ENCODE measurements around the gene ABLIM3.

ABLIM3 gene

GRCh38 chr5:149198148-149198547 lies 56.9 kb downstream of the ABLIM3 start:
- no peaks in the 10 kb centered on the region for H3K4me1 ChIP-seq
- no peak overlapping the region for H2AFZ ChIP-seq
- H3K9me3 ChIP-seq (ENCODE audit: control insufficient read depth, low read length): no peaks in the 10 kb centered on the region
- H3K4me2 ChIP-seq (ENCODE audit: low read length): no peak overlapping the region
- H3K4me3 ChIP-seq (ENCODE audit: low read depth, low read length): no peak overlapping the region
- no peaks in the 10 kb centered on the region for H3K27me3 ChIP-seq (ENCODE audit: control insufficient read depth, insufficient read depth, low read length)
- H3K27ac ChIP-seq: no peak overlapping the region
- no peak overlapping the region for H3K9ac ChIP-seq
- no peaks in the 10 kb centered on the region for H3K79me2 ChIP-seq
- no peak for TF ChIP-seq CTCF (IDR thresholded peaks at IDR 0.05)
- H3K36me3 ChIP-seq (ENCODE audit: control insufficient read depth, insufficient read depth, low read length): no peaks in the 10 kb centered on the region

GRCh38 chr5:149200355-149200754 lies 59.1 kb downstream of the ABLIM3 start:
- Histone ChIP-seq H3K4me3 (ENCODE audit: low read depth, low read length) (no peak overlapping the region), H3K4me1 (no peaks in the 10 kb centered on the region), H3K9me3 (ENCODE audit: control insufficient read depth, low read length) (no peaks in the 10 kb centered on the region), H3K27me3 (ENCODE audit: control insufficient read depth, insufficient read depth, low read length) (no peaks in the 10 kb centered on the region), H3K4me2 (ENCODE audit: low read length) (no peak overlapping the region), H3K9ac (no peak overlapping the region), H3K79me2 (no peaks in the 10 kb centered on the region), H3K27ac (no peak overlapping the region), H3K36me3 (ENCODE audit: control insufficient read depth, insufficient read depth, low read length) (no peaks in the 10 kb centered on the region), H2AFZ (no peak overlapping the region)
- no peak for TF ChIP-seq CTCF (IDR thresholded peaks at IDR 0.05)

- Histone ChIP-seq H3K4me1 (peaks cover under 1% of the 10 kb centered on the region), H3K36me3 (ENCODE audit: control insufficient read depth, insufficient read depth, low read length) (no peaks in the 10 kb centered on the region), H3K9ac (no peak overlapping the region), H3K79me2 (no peaks in the 10 kb centered on the region), H3K4me3 (ENCODE audit: low read depth, low read length) (no peak overlapping the region), H3K9me3 (ENCODE audit: control insufficient read depth, low read length) (no peaks in the 10 kb centered on the region), H3K27ac (no peak overlapping the region), H3K4me2 (ENCODE audit: low read length) (no peak overlapping the region), H3K27me3 (ENCODE audit: control insufficient read depth, insufficient read depth, low read length) (no peaks in the 10 kb centered on the region), H2AFZ (no peak overlapping the region)
- no peak for TF ChIP-seq CTCF (IDR thresholded peaks at IDR 0.05)
Observed at GRCh38 chr5:149201121-149201637, 59.9 kb downstream of the ABLIM3 start.

- no peaks in the 10 kb centered on the region for H3K36me3 ChIP-seq (ENCODE audit: control insufficient read depth, insufficient read depth, low read length)
- no peaks in the 10 kb centered on the region for H3K79me2 ChIP-seq
- H3K27me3 ChIP-seq (ENCODE audit: control insufficient read depth, insufficient read depth, low read length): no peaks in the 10 kb centered on the region
- H2AFZ ChIP-seq: no peak overlapping the region
- no peak overlapping the region for H3K4me3 ChIP-seq (ENCODE audit: low read depth, low read length)
- no peak overlapping the region for H3K4me2 ChIP-seq (ENCODE audit: low read length)
- no peak overlapping the region for H3K27ac ChIP-seq
- peaks cover 10% of the 10 kb centered on the region for H3K4me1 ChIP-seq
- no peaks in the 10 kb centered on the region for H3K9me3 ChIP-seq (ENCODE audit: control insufficient read depth, low read length)
- no peak for TF ChIP-seq CTCF (IDR thresholded peaks at IDR 0.05)
- no peak overlapping the region for H3K9ac ChIP-seq
Observed at GRCh38 chr5:149202910-149203451, 61.7 kb downstream of the ABLIM3 start.

GRCh38 chr5:149203921-149204441 lies 62.7 kb downstream of the ABLIM3 start:
- Histone ChIP-seq H3K4me2 (ENCODE audit: low read length) (no peak overlapping the region), H3K4me3 (ENCODE audit: low read depth, low read length) (no peak overlapping the region), H3K79me2 (no peaks in the 10 kb centered on the region), H2AFZ (no peak overlapping the region), H3K9ac (no peak overlapping the region), H3K36me3 (ENCODE audit: control insufficient read depth, insufficient read depth, low read length) (no peaks in the 10 kb centered on the region), H3K4me1 (peaks cover 10% of the 10 kb centered on the region), H3K27ac (no peak overlapping the region), H3K27me3 (ENCODE audit: control insufficient read depth, insufficient read depth, low read length) (no peaks in the 10 kb centered on the region), H3K9me3 (ENCODE audit: control insufficient read depth, low read length) (no peaks in the 10 kb centered on the region)
- no peak for TF ChIP-seq CTCF (IDR thresholded peaks at IDR 0.05)
